ENCODE measurements around the gene JOSD2. TPM values are rescaled to one million over a fixed set of nuclear protein-coding genes. Genes with fewer than 3 reads are reported as not detected.

Gene JOSD2
- total and polyA plus RNA-seq, 4 experiments from 2014 or later: 22.4 to 35.8 (median 28.7) TPM

GRCh38 chr19:50546527-50547221, 35.7 kb upstream of the JOSD2 start:
- H3K4me1 ChIP-seq (ENCODE audit: insufficient read depth, low read length): no peaks in the 10 kb centered on the region
- ChIA-PET CTCF (ENCODE audit: partially characterized antibody) (no interaction called here), POLR2A (ENCODE audit: partially characterized antibody) (no interaction called here)
- no peak overlapping the region for H3K27ac ChIP-seq (ENCODE audit: low read depth, low read length)
- peaks cover 0 to 2% (median under 1%) of the 10 kb centered on the region in 4 donors for H3K4me1 Mint-ChIP-seq
- no peak overlapping the region for H3K4me3 Mint-ChIP-seq
- H3K4me3 ChIP-seq (ENCODE audit: low read length in 2 of 2): no peak overlapping the region
- H3K36me3 ChIP-seq (ENCODE audit: insufficient read depth, low read length): no peaks in the 10 kb centered on the region
- DNase-seq: no peak
- peaks cover 15 to 25% of the 10 kb centered on the region in 2 donors for H3K27me3 Mint-ChIP-seq
- no peaks in the 10 kb centered on the region for H3K9me3 ChIP-seq (ENCODE audit: control insufficient read depth in 1 of 2, low read length in 2 of 2)
- intact Hi-C loops (cut with micrococcal nuclease): no loop called here
- no peaks in the 10 kb centered on the region for H3K9me3 Mint-ChIP-seq
- H3K27me3 ChIP-seq (ENCODE audit: insufficient read depth, low read length): no peaks in the 10 kb centered on the region
- no peaks in the 10 kb centered on the region for H3K36me3 Mint-ChIP-seq
- no peak overlapping the region for H3K27ac Mint-ChIP-seq

DNA sequence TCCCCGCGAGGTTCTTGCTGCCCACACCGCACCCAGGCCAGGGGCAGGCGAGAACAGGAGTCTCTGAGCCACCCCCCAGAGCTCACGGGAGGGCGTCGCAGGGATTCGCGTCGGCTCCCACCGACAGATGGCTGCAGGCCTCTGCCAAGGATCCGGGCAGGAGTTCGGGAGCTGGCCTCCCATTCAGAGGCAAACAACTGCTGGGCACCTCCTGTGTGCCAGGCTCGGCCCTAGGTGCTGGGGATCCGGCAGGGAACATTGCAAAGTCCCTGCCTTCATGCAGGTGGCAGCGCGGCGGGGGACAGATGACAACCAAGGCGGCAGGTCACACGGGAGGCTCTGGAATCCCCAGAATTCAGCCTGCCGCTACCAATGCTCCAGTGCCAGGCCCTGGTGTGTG, 32.0 kb upstream of the JOSD2 start:
- Histone ChIP-seq H3K4me1 (ENCODE audit: insufficient read depth, low read length) (no peaks in the 10 kb centered on the region), H3K4me3 (ENCODE audit: low read length in 2 of 2) (no peak overlapping the region), H3K27ac (ENCODE audit: low read depth, low read length) (no peak overlapping the region), H3K27me3 (ENCODE audit: insufficient read depth, low read length) (no peaks in the 10 kb centered on the region), H3K9me3 (ENCODE audit: control insufficient read depth in 1 of 2, low read length in 2 of 2) (no peaks in the 10 kb centered on the region), H3K36me3 (ENCODE audit: insufficient read depth, low read length) (no peaks in the 10 kb centered on the region)
- intact Hi-C loops (cut with micrococcal nuclease): no loop called here
- no peak for DNase-seq
- peak overlapping the region in 1 of 7 donors; percentile 47 for H3K27ac Mint-ChIP-seq
- no peaks in the 10 kb centered on the region for H3K4me1 Mint-ChIP-seq
- H3K4me3 Mint-ChIP-seq: no peak overlapping the region
- H3K27me3 Mint-ChIP-seq: peaks cover 0 to 14% of the 10 kb centered on the region in 2 donors
- no peaks in the 10 kb centered on the region for H3K9me3 Mint-ChIP-seq
- POLR2A ChIA-PET (ENCODE audit: partially characterized antibody): no interaction called here
- CTCF ChIA-PET (ENCODE audit: partially characterized antibody): interaction anchor here (0.7 to 1.7 kb wide), 2 partner anchors 14 to 56 kb away, joined by 4 to 5 read pairs; no protein-coding TSS in a partner anchor
- no peaks in the 10 kb centered on the region for H3K36me3 Mint-ChIP-seq

DNA sequence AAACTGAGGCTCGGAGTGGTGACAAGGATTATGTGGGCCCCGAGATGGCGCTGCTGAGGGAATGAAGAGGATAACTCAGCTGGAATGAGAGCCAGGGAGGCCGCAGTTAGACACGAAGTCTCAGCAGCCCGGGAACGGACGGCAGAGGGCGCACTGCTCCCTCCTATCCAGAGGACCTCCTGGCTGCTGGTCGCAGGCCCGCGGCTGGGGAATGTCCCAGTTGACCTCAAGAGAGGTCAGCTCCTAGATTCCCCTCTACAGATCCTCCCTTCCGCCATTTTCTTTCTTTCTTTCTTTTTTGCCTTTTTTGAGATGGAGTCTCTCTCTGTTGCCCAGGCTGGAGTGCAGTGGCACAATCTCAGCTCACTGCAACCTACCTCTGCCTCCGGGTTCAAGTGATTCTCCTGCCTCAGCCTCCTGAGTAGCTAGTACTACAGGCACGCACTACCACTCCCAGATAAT, 26.8 kb upstream of the JOSD2 start:
- DNase-seq: peak in 4 of 5 donors; percentile 26 to 35 (median 30)
- H3K36me3 Mint-ChIP-seq: no peaks in the 10 kb centered on the region
- no peaks in the 10 kb centered on the region for H3K4me1 Mint-ChIP-seq
- intact Hi-C loops (cut with micrococcal nuclease): loop anchor here (1.0 kb wide), 1 partner anchor 385 kb away; no protein-coding TSS in a partner anchor
- Histone ChIP-seq H3K9me3 (ENCODE audit: control insufficient read depth in 1 of 2, low read length in 2 of 2) (no peaks in the 10 kb centered on the region), H3K4me1 (ENCODE audit: insufficient read depth, low read length) (no peaks in the 10 kb centered on the region), H3K27ac (ENCODE audit: low read depth, low read length) (no peak overlapping the region), H3K27me3 (ENCODE audit: insufficient read depth, low read length) (no peaks in the 10 kb centered on the region), H3K4me3 (ENCODE audit: low read length in 2 of 2) (no peak overlapping the region), H3K36me3 (ENCODE audit: insufficient read depth, low read length) (no peaks in the 10 kb centered on the region)
- H3K9me3 Mint-ChIP-seq: peaks cover 0 to 10% (median 8%) of the 10 kb centered on the region in 8 donors
- H3K27ac Mint-ChIP-seq: no peak overlapping the region
- H3K27me3 Mint-ChIP-seq: peaks cover 11 to 23% of the 10 kb centered on the region in 2 donors
- POLR2A ChIA-PET (ENCODE audit: partially characterized antibody): no interaction called here
- CTCF ChIA-PET (ENCODE audit: partially characterized antibody): interaction anchor here (0.8 to 2.7 kb wide), 11 partner anchors 10 to 384 kb away, joined by 3 to 19 read pairs (median 5); no protein-coding TSS in a partner anchor
- H3K4me3 Mint-ChIP-seq: no peak overlapping the region

GRCh38 chr19:50537306-50537685, 26.3 kb upstream of the JOSD2 start:
- POLR2A ChIA-PET (ENCODE audit: partially characterized antibody): no interaction called here
- Histone ChIP-seq H3K36me3 (ENCODE audit: insufficient read depth, low read length) (no peaks in the 10 kb centered on the region), H3K4me3 (ENCODE audit: low read length in 2 of 2) (no peak overlapping the region), H3K27ac (ENCODE audit: low read depth, low read length) (no peak overlapping the region), H3K27me3 (ENCODE audit: insufficient read depth, low read length) (peaks cover 4% of the 10 kb centered on the region), H3K4me1 (ENCODE audit: insufficient read depth, low read length) (no peaks in the 10 kb centered on the region), H3K9me3 (ENCODE audit: control insufficient read depth in 1 of 2, low read length in 2 of 2) (no peaks in the 10 kb centered on the region)
- peaks cover 14 to 28% of the 10 kb centered on the region in 2 donors for H3K27me3 Mint-ChIP-seq
- H3K4me3 Mint-ChIP-seq: no peak overlapping the region
- no peaks in the 10 kb centered on the region for H3K4me1 Mint-ChIP-seq
- no peak for DNase-seq
- H3K36me3 Mint-ChIP-seq: no peaks in the 10 kb centered on the region
- CTCF ChIA-PET (ENCODE audit: partially characterized antibody): interaction anchor here (1.1 to 2.7 kb wide), 7 partner anchors 18 to 385 kb away, joined by 3 to 19 read pairs (median 3); no protein-coding TSS in a partner anchor
- no peak overlapping the region for H3K27ac Mint-ChIP-seq
- intact Hi-C loops (cut with micrococcal nuclease): loop anchor here (1.0 kb wide), 1 partner anchor 385 kb away; no protein-coding TSS in a partner anchor
- H3K9me3 Mint-ChIP-seq: peaks cover 0 to 15% (median 12%) of the 10 kb centered on the region in 8 donors

GRCh38 chr19:50536662-50537305, 25.8 kb upstream of the JOSD2 start:
- Histone ChIP-seq H3K27ac (ENCODE audit: low read depth, low read length) (no peak overlapping the region), H3K4me1 (ENCODE audit: insufficient read depth, low read length) (no peaks in the 10 kb centered on the region), H3K36me3 (ENCODE audit: insufficient read depth, low read length) (no peaks in the 10 kb centered on the region), H3K9me3 (ENCODE audit: control insufficient read depth in 1 of 2, low read length in 2 of 2) (no peaks in the 10 kb centered on the region), H3K27me3 (ENCODE audit: insufficient read depth, low read length) (peaks cover 5% of the 10 kb centered on the region), H3K4me3 (ENCODE audit: low read length in 2 of 2) (no peak overlapping the region)
- intact Hi-C loops (cut with micrococcal nuclease): loop anchor here (1.0 kb wide), 1 partner anchor 386 kb away; no protein-coding TSS in a partner anchor
- Mint-ChIP-seq H3K4me3 (no peak overlapping the region), H3K4me1 (no peaks in the 10 kb centered on the region), H3K27ac (no peak overlapping the region), H3K36me3 (no peaks in the 10 kb centered on the region), H3K9me3 (peaks cover 0 to 17% (median 13%) of the 10 kb centered on the region in 8 donors), H3K27me3 (peaks cover 15 to 28% of the 10 kb centered on the region in 2 donors)
- ChIA-PET POLR2A (ENCODE audit: partially characterized antibody) (no interaction called here), CTCF (ENCODE audit: partially characterized antibody) (interaction anchor here (1.2 to 2.7 kb wide), 4 partner anchors 18 to 385 kb away, joined by 3 to 19 read pairs (median 10); no protein-coding TSS in a partner anchor)
- no peak for DNase-seq

- no peaks in the 10 kb centered on the region for H3K4me1 Mint-ChIP-seq
- H3K27me3 ChIP-seq (ENCODE audit: insufficient read depth, low read length): peaks cover 5% of the 10 kb centered on the region
- H3K4me3 Mint-ChIP-seq: no peak overlapping the region
- intact Hi-C loops (cut with micrococcal nuclease): no loop called here
- H3K36me3 Mint-ChIP-seq: no peaks in the 10 kb centered on the region
- no peaks in the 10 kb centered on the region for H3K4me1 ChIP-seq (ENCODE audit: insufficient read depth, low read length)
- no peaks in the 10 kb centered on the region for H3K9me3 ChIP-seq (ENCODE audit: control insufficient read depth in 1 of 2, low read length in 2 of 2)
- peaks cover 0 to 17% (median 14%) of the 10 kb centered on the region in 8 donors for H3K9me3 Mint-ChIP-seq
- DNase-seq: no peak
- H3K27me3 Mint-ChIP-seq: peaks cover 15 to 26% of the 10 kb centered on the region in 2 donors
- H3K36me3 ChIP-seq (ENCODE audit: insufficient read depth, low read length): no peaks in the 10 kb centered on the region
- no peak overlapping the region for H3K27ac Mint-ChIP-seq
- H3K4me3 ChIP-seq (ENCODE audit: low read length in 2 of 2): no peak overlapping the region
- no peak overlapping the region for H3K27ac ChIP-seq (ENCODE audit: low read depth, low read length)
- POLR2A ChIA-PET (ENCODE audit: partially characterized antibody): no interaction called here
- CTCF ChIA-PET (ENCODE audit: partially characterized antibody): no interaction called here
Observed at GRCh38 chr19:50535672-50536187, 24.7 kb upstream of the JOSD2 start.

DNA sequence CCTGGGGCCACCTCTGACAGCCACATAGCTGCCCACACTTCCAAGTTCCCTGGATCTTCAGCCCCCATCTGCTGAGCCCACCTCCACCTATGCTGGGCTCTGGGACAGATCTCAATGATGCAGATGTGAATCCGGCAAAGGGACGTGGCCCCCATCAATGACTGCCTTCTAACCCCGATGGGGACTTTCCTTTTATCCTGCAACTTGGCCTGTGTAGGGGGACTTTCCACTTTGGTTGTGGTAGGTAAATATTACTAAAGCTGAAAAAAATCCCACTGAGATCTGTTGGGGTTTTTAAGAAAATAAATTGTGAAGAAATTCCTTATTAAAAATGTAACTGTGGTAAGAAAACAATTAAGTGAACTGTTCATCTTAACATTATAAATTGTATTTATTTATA, 23.5 kb upstream of the JOSD2 start:
- H3K27ac Mint-ChIP-seq: no peak overlapping the region
- POLR2A ChIA-PET (ENCODE audit: partially characterized antibody): no interaction called here

More for the DNA sequence above, 23.5 kb upstream of the JOSD2 start:
- H3K9me3 Mint-ChIP-seq: peaks cover 0 to 17% (median 14%) of the 10 kb centered on the region in 8 donors
- Histone ChIP-seq H3K9me3 (ENCODE audit: control insufficient read depth in 1 of 2, low read length in 2 of 2) (no peaks in the 10 kb centered on the region), H3K36me3 (ENCODE audit: insufficient read depth, low read length) (no peaks in the 10 kb centered on the region), H3K4me3 (ENCODE audit: low read length in 2 of 2) (no peak overlapping the region), H3K27me3 (ENCODE audit: insufficient read depth, low read length) (peaks cover 5% of the 10 kb centered on the region), H3K27ac (ENCODE audit: low read depth, low read length) (no peak overlapping the region), H3K4me1 (ENCODE audit: insufficient read depth, low read length) (no peaks in the 10 kb centered on the region)
- H3K4me3 Mint-ChIP-seq: no peak overlapping the region
- H3K4me1 Mint-ChIP-seq: no peaks in the 10 kb centered on the region
- intact Hi-C loops (cut with micrococcal nuclease): no loop called here
- CTCF ChIA-PET (ENCODE audit: partially characterized antibody): interaction anchor here (1.0 kb wide), 1 partner anchor 10 kb away, joined by 3 read pairs; no protein-coding TSS in a partner anchor
- no peaks in the 10 kb centered on the region for H3K36me3 Mint-ChIP-seq
- DNase-seq: no peak
- H3K27me3 Mint-ChIP-seq: peaks cover 19 to 29% of the 10 kb centered on the region in 2 donors
